ENCODE data around the gene RPL13.

RPL13 gene

DNA sequence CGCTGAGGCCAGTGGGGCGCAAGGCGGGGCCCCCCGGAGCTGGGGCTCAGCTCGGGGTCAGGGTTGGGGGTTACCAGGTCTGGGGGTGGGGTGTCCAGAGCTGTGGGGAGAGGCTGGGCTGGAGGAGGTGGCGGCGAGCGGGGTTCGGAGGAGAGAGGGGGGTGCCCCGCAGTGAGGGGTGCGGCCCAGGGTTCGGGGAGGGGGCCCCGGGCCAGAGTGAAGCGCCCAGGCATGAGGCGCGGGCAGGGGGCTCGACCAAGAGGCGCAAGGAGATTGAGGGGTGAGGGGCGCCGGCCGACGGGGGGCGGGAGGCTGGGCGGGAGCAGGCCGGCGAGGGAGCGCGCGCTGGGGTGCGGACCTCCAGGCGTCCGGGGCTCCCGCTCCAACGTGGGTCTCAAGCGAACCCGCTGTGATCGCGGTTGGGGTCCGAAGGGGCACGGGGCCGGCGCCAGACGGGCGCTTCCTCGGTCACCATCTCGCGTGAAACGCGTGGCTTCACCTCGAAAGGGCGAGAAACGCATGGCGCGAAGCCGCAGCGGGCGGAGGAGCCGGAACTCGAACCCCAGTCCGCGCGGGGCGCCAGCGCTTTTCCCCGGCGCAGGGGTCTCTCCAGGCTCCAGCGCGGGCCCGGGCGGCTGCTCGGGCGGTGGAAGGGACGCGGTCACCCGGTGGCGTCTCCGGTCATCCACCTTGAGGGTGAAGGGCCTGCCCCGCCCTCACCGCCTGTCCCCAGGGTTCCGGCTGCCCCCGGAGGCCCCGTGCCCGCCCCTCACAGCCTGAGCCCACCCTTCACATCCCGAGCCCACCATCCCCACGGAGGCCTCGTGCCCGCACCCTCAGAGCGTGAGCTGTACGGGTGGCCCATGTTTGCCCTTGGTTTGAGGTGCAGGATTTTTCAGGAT is 15.9 kb downstream of the RPL13 start:
- CTCF ChIA-PET: interaction anchor here (0.9 kb wide), 1 partner anchor 11 kb away, joined by 4 read pairs; no protein-coding TSS in a partner anchor
- Histone ChIP-seq H3K9me3 (ENCODE audit: control insufficient read depth, insufficient read depth, low read depth, low read length) (no peaks in the 10 kb centered on the region), H3K4me3 (ENCODE audit: low read depth, low read length) (no peak overlapping the region), H3K36me3 (ENCODE audit: control insufficient read depth in 2 of 2, insufficient read depth in 1 of 2, low read length in 2 of 2) (no peaks in the 10 kb centered on the region), H3K27ac (ENCODE audit: extremely low read depth, low read depth, low read length) (no peak overlapping the region; the same call in 1 of the 2 replicates), H3K4me1 (ENCODE audit: control insufficient read depth, insufficient read depth, low read length) (no peaks in the 10 kb centered on the region)
- TF ChIP-seq, protein P1, sequence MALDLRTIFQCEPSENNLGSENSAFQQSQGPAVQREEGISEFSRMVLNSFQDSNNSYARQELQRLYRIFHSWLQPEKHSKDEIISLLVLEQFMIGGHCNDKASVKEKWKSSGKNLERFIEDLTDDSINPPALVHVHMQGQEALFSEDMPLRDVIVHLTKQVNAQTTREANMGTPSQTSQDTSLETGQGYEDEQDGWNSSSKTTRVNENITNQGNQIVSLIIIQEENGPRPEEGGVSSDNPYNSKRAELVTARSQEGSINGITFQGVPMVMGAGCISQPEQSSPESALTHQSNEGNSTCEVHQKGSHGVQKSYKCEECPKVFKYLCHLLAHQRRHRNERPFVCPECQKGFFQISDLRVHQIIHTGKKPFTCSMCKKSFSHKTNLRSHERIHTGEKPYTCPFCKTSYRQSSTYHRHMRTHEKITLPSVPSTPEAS (tag by site-specific recombination; IDR thresholded peaks at IDR 0.05): no peak
- TF ChIP-seq ZNF449 (tag by site-specific recombination; IDR thresholded peaks at IDR 0.05) (no peak), SP3 (tag by site-specific recombination; IDR thresholded peaks at IDR 0.05) (no peak), ZNF157 (tag by site-specific recombination; IDR thresholded peaks at IDR 0.05) (no peak), ZNF112 (tag by site-specific recombination; IDR thresholded peaks at IDR 0.05) (no peak), ZNF747 (tag by site-specific recombination; IDR thresholded peaks at IDR 0.05) (no peak), ZNF558 (tag by site-specific recombination; IDR thresholded peaks at IDR 0.05) (no peak), ZNF544 (tag by site-specific recombination; IDR thresholded peaks at IDR 0.05) (no peak), ZNF473 (tag by site-specific recombination; IDR thresholded peaks at IDR 0.05) (no peak), ZNF350 (tag by site-specific recombination; IDR thresholded peaks at IDR 0.05) (no peak), ZFHX2 (tag by site-specific recombination; conservative IDR thresholded peaks at IDR 0.05) (no peak), ELK4 (IDR thresholded peaks at IDR 0.05; ENCODE audit: borderline replicate concordance, low read depth, low read length) (no peak), ZXDB (tag by site-specific recombination; IDR thresholded peaks at IDR 0.05) (no peak), ZNF510 (tag by site-specific recombination; IDR thresholded peaks at IDR 0.05; ENCODE audit: insufficient replicate concordance) (no peak), ZNF610 (tag by site-specific recombination; IDR thresholded peaks at IDR 0.05; ENCODE audit: borderline replicate concordance) (no peak), ZBTB7A (tag by site-specific recombination; IDR thresholded peaks at IDR 0.05; ENCODE audit: low read depth) (no peak), BCL11B (tag by site-specific recombination; IDR thresholded peaks at IDR 0.05; ENCODE audit: low read depth) (no peak), ZNF433 (tag by site-specific recombination; IDR thresholded peaks at IDR 0.05; ENCODE audit: low read depth) (no peak), FEZF1 (tag by site-specific recombination; IDR thresholded peaks at IDR 0.05) (no peak)
- TF ChIP-seq, protein P2, sequence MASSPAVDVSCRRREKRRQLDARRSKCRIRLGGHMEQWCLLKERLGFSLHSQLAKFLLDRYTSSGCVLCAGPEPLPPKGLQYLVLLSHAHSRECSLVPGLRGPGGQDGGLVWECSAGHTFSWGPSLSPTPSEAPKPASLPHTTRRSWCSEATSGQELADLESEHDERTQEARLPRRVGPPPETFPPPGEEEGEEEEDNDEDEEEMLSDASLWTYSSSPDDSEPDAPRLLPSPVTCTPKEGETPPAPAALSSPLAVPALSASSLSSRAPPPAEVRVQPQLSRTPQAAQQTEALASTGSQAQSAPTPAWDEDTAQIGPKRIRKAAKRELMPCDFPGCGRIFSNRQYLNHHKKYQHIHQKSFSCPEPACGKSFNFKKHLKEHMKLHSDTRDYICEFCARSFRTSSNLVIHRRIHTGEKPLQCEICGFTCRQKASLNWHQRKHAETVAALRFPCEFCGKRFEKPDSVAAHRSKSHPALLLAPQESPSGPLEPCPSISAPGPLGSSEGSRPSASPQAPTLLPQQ (tag by site-specific recombination; IDR thresholded peaks at IDR 0.05): no peak
- POLR2A ChIA-PET: interaction anchor here (0.7 kb wide), 1 partner anchor 11 kb away, joined by 5 read pairs; no protein-coding TSS in a partner anchor
